Heart left ventricle (tissue), 13 donors: Measurements from ENCODE around the gene LRP2BP.

Experiments
- CTCF ChIP-seq, 12 donors: fragments of 200-600 bp; sonication (generic) in 4 of 12; IDR thresholded peaks; one replicate each; pipeline versions ENCODE4 v1.5.0 to v1.8.0; 2018 to 2022; ENCODE audit warnings: antibody characterized with exemption in 12 of 12, mild to moderate bottlenecking in 5 of 12
- POLR2A ChIP-seq, 2 donors: fragments of 450-650 bp; IDR thresholded peaks; one replicate each; pipeline ENCODE4 v1.6.1; 2017; ENCODE audit warnings: antibody characterized with exemption in 2 of 2, mild to moderate bottlenecking in 2 of 2, moderate library complexity in 2 of 2
- donor health status: ischemic (EF 13 %, LVEDD 7.1; RV severe dilation, severe dysfunction).
- donor health status: DM: no; HTN: yes; CAD: no.
- donor health status: DM: no; HTN: no; CAD: no.
- donor health status: ischemic (EF 25% LVEDD 6.9; RV normal size, moderate dysfunction).
- donor health status: ischemic (EF 25% LVEDD 5.7; RV mildly dilated, moderate dysfunction).
- donor health status: ischemic (EF 35%, LVEDD 5.7; RV mildly dilated, moderate dysfunction).
- donor health status: nonischemic (EF 11% LVEDD 7.7; RV severe dilation, severe dysfunction).
- donor health status: DM: yes; HTN: yes; CAD: no.
- donor health status: PGD.
- donor health status: ischemic (EF 29% LVEDD 5.4; RV normal size, mild dysfunction).
- donor health status: nonischemic (EF 23%, LVEDD 6.1; RV moderate dilation, normal function).

- no peak for TF ChIP-seq CTCF (IDR thresholded peaks at IDR 0.05)
- TF ChIP-seq POLR2A (IDR thresholded peaks at IDR 0.05) = no peak
Observed at GRCh38 chr4:185335579-185335978, 60.1 kb downstream of the LRP2BP start.
